Activated gamma-delta T cell treated with Interleukin-2 at 50 U/mL for 16 hours (primary cell): ENCODE measurements around the gene SH3YL1.

ENCODE experiments used
- DNase-seq: peaks from one replicate; pipeline ENCODE4 v3.0.0-alpha.2; 2020

SH3YL1 gene

GRCh38 chr2:281381-281780 lies 17.5 kb upstream of the SH3YL1 start:
- DNase-seq = no peak

DNA sequence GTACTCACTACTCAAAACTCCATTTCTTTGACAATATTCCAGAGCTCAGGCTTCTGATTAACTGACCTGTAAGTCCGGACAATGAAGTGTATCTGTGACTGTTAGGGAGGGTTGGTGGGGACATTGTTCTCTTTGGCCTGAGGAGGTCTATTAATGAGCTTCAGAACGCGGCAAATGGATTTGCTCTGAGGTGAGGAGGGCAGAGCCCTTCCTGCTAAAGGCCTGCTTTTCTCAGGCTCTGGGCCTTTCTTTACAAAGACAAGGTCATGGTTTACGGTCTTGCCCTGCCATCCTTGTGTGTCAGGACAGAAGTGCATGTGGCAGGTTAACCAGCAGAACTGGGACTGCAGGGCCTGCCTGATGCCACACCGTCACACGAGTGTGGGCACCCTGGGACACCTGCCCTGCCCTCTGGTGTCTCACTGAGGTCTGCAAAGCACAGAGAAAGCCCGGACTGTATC lies 16.8 kb upstream of the SH3YL1 start:
- DNase-seq = no peak

DNA sequence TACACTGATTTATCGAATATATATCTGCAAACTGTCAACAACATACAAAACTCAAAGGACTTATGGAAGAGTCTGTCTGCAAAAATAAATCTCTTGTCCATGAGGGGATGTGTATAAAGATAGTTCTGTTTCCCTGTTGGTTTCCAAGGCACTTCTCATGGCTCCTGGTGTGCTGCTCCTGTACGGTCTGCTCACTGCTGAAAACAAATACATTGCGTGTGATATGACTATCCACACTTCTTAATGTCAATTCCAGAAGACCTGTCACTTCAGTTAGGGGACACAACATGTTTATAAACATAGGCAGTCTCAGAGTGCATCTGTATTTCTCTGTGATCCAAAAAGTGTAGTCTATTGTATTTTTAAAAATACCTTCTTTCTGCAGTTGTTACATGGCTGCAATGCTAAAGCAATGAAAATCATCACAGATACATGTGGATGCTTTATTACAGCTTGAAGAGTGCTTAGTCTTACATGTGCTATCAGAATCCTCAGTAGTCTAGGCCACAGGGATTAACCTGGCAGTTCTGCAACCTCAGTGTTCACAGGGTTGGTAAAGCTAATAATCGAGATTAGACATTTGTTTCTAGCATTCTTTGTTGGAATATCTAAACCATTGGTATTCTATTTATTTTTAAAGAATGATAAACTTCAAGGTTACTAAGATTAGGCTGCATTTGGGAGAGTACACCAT lies 16.3 kb upstream of the SH3YL1 start:
- DNase-seq = no peak

GRCh38 chr2:279366-279765 lies 15.5 kb upstream of the SH3YL1 start:
- DNase-seq = no peak

GRCh38 chr2:278927-279320 lies 15.1 kb upstream of the SH3YL1 start:
- DNase-seq = no peak

- no peak for DNase-seq
Measured at GRCh38 chr2:278312-278926, 14.6 kb upstream of the SH3YL1 start.

GRCh38 chr2:275466-275865 lies 11.6 kb upstream of the SH3YL1 start:
- no peak for DNase-seq

- no peak for DNase-seq
Measured at GRCh38 chr2:274503-274902, 10.7 kb upstream of the SH3YL1 start.

GRCh38 chr2:273333-273732 lies 9.5 kb upstream of the SH3YL1 start:
- DNase-seq = no peak

DNA sequence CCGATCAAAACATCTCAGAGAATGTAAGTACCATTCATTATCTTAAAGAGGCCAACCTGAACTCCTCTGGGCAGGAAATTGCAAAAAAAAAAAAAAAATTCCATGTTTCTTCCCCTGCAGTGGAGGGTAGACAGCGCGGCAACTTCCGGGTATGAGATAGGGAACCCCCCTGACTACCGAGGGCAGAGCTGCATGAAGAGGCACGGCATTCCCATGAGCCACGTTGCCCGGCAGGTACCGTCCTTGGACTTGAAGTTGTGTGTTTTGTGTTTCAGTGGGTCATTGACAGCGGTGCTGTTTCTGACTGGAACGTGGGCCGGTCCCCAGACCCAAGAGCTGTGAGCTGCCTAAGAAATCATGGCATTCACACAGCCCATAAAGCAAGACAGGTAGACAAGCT lies 8.1 kb upstream of the SH3YL1 start:
- DNase-seq = no peak

GRCh38 chr2:270861-271260 lies 7.0 kb upstream of the SH3YL1 start:
- no peak for DNase-seq

GRCh38 chr2:269356-270030 lies 5.7 kb upstream of the SH3YL1 start:
- DNase-seq = no peak

DNA sequence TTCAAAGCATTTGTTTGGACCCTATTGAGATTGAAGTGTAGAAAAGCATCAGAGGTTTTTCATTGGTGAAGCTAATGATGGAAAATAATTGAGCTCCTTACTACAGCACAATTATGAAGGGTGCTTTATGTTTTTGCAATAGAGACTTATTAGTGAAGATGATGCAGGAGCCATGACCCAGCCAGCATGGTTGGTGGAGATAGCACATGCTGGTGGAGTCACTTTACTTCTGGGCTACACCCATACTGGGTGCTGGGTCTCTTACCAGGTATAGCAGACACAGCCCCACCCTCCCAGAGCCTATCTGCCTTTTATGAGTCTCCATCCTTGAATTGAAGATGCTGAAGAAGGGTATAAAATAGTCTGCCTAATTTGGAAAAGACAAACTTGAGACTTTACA lies 4.5 kb upstream of the SH3YL1 start:
- no peak for DNase-seq

DNA sequence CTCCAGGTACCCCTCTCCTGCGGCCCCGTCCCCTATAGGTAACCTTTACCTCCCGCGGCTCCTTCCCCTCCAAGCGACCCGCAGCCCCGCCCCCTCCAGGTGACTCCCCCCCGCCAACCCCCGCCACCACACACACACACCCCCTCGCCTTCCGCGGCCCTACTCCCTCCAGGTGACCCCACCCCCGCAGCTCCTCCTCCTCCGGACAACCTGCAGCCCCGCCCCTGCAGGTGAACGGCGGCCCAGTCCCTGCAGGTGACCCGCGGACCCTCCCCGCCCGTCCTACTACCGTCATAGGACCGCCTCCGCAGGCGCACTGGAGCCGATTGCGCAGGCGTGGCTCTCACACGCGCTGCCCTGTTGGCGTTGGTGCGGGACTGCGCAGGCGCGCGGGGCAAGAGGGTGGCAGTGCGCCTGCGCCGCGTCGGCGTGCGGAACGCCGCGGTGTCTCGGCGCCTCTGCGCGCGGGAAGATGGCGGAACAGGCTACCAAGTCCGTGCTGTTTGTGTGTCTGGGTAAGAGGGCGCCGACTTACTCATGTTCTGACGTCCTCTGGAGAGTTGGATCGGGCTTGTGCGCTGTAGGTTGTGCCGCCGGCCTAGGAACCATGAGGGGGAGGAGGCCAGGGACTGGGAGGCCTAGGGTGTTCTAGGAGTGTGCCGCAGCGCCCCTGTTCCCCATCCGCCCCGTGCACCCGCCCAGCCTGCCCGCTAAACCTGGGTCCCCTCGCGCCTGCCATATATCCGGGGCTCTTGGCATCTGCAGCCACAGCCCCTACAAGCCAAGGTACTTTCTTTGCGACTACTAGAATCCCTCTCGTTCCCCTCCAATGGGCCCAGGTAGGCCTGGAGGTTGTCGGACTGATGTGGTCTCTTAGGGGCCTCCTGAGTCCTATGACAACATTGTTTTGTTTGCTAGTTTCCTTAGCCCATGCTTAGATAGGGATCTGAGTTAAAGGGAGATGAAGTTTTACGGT lies 949 bp upstream of the SH3YL1 start, which contains the start of gene ACP1:
Gene ACP1 (plus strand): TSS at position 455 of the 976 bp plus-strand sequence. CDS start 18 bp downstream, at position 473.
- peak; percentile 93 for DNase-seq

DNA sequence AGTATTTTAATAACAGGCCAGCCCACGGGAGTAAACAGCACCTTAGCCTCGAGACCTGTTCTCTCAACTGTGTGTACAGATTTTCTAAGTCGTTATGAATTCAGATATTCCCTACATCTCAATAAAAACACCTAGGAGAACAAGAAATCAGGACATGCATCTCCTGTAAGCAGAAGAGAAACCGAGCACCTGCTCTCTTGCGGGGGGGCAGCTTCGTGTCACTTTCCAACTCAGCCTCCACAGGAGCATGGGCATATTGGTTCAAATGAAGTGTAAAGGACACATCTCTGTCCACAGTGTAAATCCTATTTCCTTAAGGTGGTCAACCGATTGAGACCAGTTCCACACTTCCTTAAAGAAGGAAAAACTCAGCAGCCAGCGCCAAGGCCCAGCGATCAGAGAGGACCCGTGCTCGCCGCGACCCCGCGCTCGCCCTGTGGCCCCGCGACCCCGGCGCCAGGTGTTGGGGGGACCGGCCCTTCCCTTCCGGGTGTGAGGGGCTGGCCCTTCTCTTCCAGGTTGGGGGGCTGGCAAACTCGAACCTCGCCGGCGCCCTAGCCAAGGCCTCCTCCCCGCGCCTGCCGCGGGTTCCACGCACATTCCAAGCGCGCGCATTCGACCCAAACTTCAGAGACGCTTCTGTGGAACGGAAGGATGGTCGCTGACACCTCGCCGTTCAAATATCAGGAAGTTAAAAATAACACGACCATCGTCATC lies 652 bp downstream of the SH3YL1 start:
- no peak for DNase-seq

DNA sequence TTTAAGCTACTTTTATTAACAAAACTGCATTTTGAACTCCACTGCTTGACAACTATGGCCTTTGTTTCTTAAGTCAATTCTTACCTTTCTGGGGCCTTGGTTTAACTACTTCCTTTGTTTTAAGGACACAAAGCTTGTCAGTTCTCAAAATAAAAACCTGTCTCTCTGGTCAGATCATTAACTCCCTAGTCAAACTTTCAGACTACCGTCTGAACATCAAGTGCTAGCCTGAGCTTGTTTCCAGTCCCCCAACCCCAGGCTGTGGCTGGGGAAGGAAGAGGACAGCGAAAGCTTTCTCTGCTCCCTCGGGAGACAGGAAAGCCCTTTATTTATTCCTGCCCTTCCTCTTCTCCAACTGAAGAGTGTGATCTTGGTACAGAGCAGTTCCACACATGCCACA lies 1.7 kb downstream of the SH3YL1 start:
- DNase-seq = no peak

- DNase-seq = no peak
Measured at GRCh38 chr2:260507-261161, 3.2 kb downstream of the SH3YL1 start.

DNA sequence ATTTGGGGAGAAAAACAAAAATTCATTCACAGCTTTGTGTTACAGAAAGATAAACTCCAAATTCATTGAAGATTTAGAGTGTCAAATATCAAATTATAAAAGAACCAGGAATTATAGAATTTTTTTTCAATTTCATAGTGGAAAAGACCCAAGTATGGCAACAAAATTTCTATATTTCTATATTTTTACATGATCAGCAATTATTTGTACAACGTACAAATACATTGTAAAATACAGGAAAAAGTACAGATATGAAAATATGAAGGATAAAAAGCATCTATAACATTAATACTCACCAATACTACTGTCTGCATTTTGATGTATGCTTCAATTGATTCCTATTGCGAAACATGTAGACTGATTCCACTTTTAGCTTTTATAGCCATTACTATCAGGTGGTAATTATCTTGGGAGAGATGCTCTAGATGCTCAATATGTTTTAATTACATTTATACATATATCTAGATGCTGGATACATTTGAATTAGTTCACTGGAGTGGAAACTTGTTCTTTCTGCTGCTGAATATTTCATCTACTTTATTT lies 4.0 kb downstream of the SH3YL1 start:
- no peak for DNase-seq

- DNase-seq = no peak
Measured at GRCh38 chr2:258933-259332, 4.9 kb downstream of the SH3YL1 start.

DNA sequence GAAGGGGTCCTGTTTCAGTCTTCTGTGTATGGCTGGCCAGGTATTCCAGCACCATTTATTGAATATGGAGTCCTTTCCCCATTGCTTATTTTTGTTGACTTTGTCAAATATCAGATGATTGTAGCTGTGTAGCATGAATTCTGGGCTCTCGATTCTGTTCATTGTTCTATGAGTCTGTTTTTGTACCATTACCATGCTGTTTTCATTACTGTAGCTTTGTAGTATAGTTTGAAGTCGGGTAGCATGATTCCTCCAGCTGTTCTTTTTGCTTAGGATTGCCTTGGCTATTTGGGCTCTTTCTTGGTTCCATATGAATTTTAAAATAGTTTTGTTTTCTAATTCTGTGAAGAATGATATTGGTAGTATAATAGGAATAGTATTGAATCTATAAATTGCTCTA lies 6.0 kb downstream of the SH3YL1 start:
- no peak for DNase-seq

DNA sequence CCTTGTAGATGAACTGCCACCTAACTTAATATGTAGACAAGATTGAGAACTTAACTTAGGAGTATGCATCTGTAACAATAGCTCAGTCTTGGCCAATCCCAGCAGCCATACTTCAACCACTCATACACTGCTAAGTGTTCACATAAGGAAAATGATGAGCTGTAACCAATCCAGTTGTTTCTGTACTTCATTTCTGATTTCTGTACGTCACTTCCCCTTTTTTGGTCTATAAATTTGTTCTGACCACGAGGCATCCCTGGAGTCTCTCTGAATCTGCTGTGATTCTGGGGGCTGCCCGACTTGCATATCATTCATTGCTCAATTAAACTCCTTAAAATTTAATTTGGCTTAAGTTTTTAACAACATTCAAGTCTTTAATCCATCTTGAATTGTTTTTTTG lies 6.4 kb downstream of the SH3YL1 start:
- DNase-seq = no peak
